ENCODE measurements around the gene COL18A1.

COL18A1 gene

GRCh38 chr21:45470773-45471524 is 66.0 kb downstream of the COL18A1 start:
- H3K4me1 ChIP-seq (ENCODE audit: control extremely low read depth in 1 of 4, control insufficient read depth in 4 of 4, insufficient read depth in 4 of 4, low read length in 3 of 4): no peaks in the 10 kb centered on the region
- no peaks in the 10 kb centered on the region for H3K36me3 ChIP-seq (ENCODE audit: control insufficient read depth in 4 of 4, insufficient read depth in 4 of 4, low read length in 3 of 4)
- ChIA-PET CTCF (interaction anchor here (1.0 kb wide), 1 partner anchor 10 kb away, joined by 3 read pairs; no protein-coding TSS in a partner anchor), POLR2A (no interaction called here)
- no peak overlapping the region for H3K4me3 ChIP-seq (ENCODE audit: control insufficient read depth in 1 of 7, extremely low read depth in 1 of 7, insufficient read depth in 4 of 7, low read depth in 2 of 7, low read length in 6 of 7)
- no peak for DNase-seq
- no peak overlapping the region for H3K27ac ChIP-seq (ENCODE audit: insufficient read depth in 1 of 2, low read depth in 1 of 2, low read length in 2 of 2, poor library complexity in 1 of 2, severe bottlenecking in 2 of 2)
- WGBS (ENCODE audit: insufficient coverage): 96% methylated on average over 25 of the region's 28 CpGs
- no peaks in the 10 kb centered on the region for H3K9me3 ChIP-seq (ENCODE audit: control extremely low read depth in 1 of 5, control insufficient read depth in 4 of 5, insufficient read depth in 2 of 5, low read depth in 1 of 5, low read length in 4 of 5)
- H3K27me3 ChIP-seq (replicated peaks in 2 of 5; ENCODE audit: control insufficient read depth in 4 of 5, insufficient read depth in 5 of 5, low read length in 4 of 5): no peaks in the 10 kb centered on the region

GRCh38 chr21:45471525-45472221 is 66.7 kb downstream of the COL18A1 start:
- CTCF ChIA-PET: interaction anchor here (0.6 to 1.0 kb wide), 2 partner anchors 9 to 348 kb away, joined by 3 read pairs; no protein-coding TSS in a partner anchor
- no peak overlapping the region for H3K27ac ChIP-seq (ENCODE audit: insufficient read depth in 1 of 2, low read depth in 1 of 2, low read length in 2 of 2, poor library complexity in 1 of 2, severe bottlenecking in 2 of 2)
- WGBS (ENCODE audit: insufficient coverage): 94% methylated on average over 23 of the region's 30 CpGs

GRCh38 chr21:45472445-45473365 is 67.7 kb downstream of the COL18A1 start:
- no peaks in the 10 kb centered on the region for H3K27me3 ChIP-seq (replicated peaks in 2 of 5; ENCODE audit: control insufficient read depth in 4 of 5, insufficient read depth in 5 of 5, low read length in 4 of 5)
- ChIA-PET POLR2A (interaction anchor here (0.7 kb wide), 1 partner anchor 166 kb away, joined by 5 read pairs; no protein-coding TSS in a partner anchor), CTCF (interaction anchor here (0.6 kb wide), 1 partner anchor 347 kb away, joined by 3 read pairs; no protein-coding TSS in a partner anchor)
- no peaks in the 10 kb centered on the region for H3K36me3 ChIP-seq (ENCODE audit: control insufficient read depth in 4 of 4, insufficient read depth in 4 of 4, low read length in 3 of 4)
- no peak for DNase-seq
- H3K27ac ChIP-seq (ENCODE audit: insufficient read depth in 1 of 2, low read depth in 1 of 2, low read length in 2 of 2, poor library complexity in 1 of 2, severe bottlenecking in 2 of 2): no peak overlapping the region
- WGBS (ENCODE audit: insufficient coverage): 94% methylated on average over 36 of the region's 42 CpGs
- H3K4me3 ChIP-seq (ENCODE audit: control insufficient read depth in 1 of 7, extremely low read depth in 1 of 7, insufficient read depth in 4 of 7, low read depth in 2 of 7, low read length in 6 of 7): no peak overlapping the region
- peaks cover 0 to 6% (median 2%) of the 10 kb centered on the region in 4 experiments for H3K4me1 ChIP-seq (ENCODE audit: control extremely low read depth in 1 of 4, control insufficient read depth in 4 of 4, insufficient read depth in 4 of 4, low read length in 3 of 4)
- no peaks in the 10 kb centered on the region for H3K9me3 ChIP-seq (ENCODE audit: control extremely low read depth in 1 of 5, control insufficient read depth in 4 of 5, insufficient read depth in 2 of 5, low read depth in 1 of 5, low read length in 4 of 5)

More at GRCh38 chr21:45471525-45472221, 66.7 kb downstream of the COL18A1 start:
- Histone ChIP-seq H3K4me1 (ENCODE audit: control extremely low read depth in 1 of 4, control insufficient read depth in 4 of 4, insufficient read depth in 4 of 4, low read length in 3 of 4) (no peaks in the 10 kb centered on the region), H3K9me3 (ENCODE audit: control extremely low read depth in 1 of 5, control insufficient read depth in 4 of 5, insufficient read depth in 2 of 5, low read depth in 1 of 5, low read length in 4 of 5) (no peaks in the 10 kb centered on the region), H3K4me3 (ENCODE audit: control insufficient read depth in 1 of 7, extremely low read depth in 1 of 7, insufficient read depth in 4 of 7, low read depth in 2 of 7, low read length in 6 of 7) (no peak overlapping the region), H3K27me3 (replicated peaks in 2 of 5; ENCODE audit: control insufficient read depth in 4 of 5, insufficient read depth in 5 of 5, low read length in 4 of 5) (no peaks in the 10 kb centered on the region), H3K36me3 (ENCODE audit: control insufficient read depth in 4 of 4, insufficient read depth in 4 of 4, low read length in 3 of 4) (no peaks in the 10 kb centered on the region)
- POLR2A ChIA-PET: interaction anchor here (0.7 kb wide), 1 partner anchor 165 kb away, joined by 5 read pairs; no protein-coding TSS in a partner anchor
- no peak for DNase-seq

DNA sequence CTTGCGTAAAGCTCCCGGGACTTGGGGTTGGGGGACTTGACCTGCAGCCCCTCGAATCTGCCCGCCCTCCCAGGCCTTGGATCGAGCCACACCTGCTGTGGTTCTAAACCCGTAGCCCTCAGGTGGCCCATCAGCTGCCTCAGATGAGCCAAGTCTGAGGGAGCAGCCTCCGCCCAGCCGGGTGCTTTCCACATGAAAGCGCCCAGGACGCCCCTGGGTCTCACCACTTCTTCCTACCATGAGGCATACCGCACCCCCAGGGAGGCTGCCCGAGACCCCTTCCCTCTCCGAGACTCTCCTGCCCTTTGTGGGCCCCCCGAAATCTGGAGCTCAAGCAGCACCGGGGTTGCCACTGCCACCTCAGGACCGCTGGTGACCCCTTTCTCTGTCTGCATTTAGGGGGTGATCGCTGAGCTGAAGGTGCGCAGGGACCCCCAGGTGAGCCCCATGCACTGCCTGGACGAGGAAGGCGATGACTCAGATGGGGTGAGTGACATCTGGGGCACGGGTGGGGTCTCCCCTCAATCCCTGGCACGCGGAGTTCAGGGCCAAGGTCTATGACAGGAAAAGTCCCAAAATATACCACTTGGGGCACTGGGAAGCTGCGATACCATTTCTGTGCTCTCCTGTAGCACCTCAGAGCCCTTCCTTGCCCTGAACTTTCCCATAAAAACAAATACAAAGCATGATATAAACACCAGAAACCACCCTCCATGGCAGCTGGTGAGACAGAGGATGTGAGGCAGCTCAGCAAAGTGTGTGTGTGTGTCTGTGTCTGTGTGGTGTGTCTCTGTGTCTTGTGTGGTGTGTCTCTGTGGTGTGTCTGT is 68.7 kb downstream of the COL18A1 start:
- H3K9me3 ChIP-seq (ENCODE audit: control extremely low read depth in 1 of 5, control insufficient read depth in 4 of 5, insufficient read depth in 2 of 5, low read depth in 1 of 5, low read length in 4 of 5): no peaks in the 10 kb centered on the region
- no peak overlapping the region for H3K4me3 ChIP-seq (ENCODE audit: control insufficient read depth in 1 of 7, extremely low read depth in 1 of 7, insufficient read depth in 4 of 7, low read depth in 2 of 7, low read length in 6 of 7)
- H3K36me3 ChIP-seq (ENCODE audit: control insufficient read depth in 4 of 4, insufficient read depth in 4 of 4, low read length in 3 of 4): no peaks in the 10 kb centered on the region
- ChIA-PET CTCF (interaction anchor here (0.8 kb wide), 1 partner anchor 333 kb away, joined by 3 read pairs; no protein-coding TSS in a partner anchor), POLR2A (no interaction called here)
- H3K27ac ChIP-seq (ENCODE audit: insufficient read depth in 1 of 2, low read depth in 1 of 2, low read length in 2 of 2, poor library complexity in 1 of 2, severe bottlenecking in 2 of 2): no peak overlapping the region
- DNase-seq: no peak
- H3K4me1 ChIP-seq (ENCODE audit: control extremely low read depth in 1 of 4, control insufficient read depth in 4 of 4, insufficient read depth in 4 of 4, low read length in 3 of 4): peaks cover 0 to 16% (median 11%) of the 10 kb centered on the region in 4 experiments
- 93% methylated on average over 18 of the region's 24 CpGs for WGBS (ENCODE audit: insufficient coverage)
- no peaks in the 10 kb centered on the region for H3K27me3 ChIP-seq (replicated peaks in 2 of 5; ENCODE audit: control insufficient read depth in 4 of 5, insufficient read depth in 5 of 5, low read length in 4 of 5)

DNA sequence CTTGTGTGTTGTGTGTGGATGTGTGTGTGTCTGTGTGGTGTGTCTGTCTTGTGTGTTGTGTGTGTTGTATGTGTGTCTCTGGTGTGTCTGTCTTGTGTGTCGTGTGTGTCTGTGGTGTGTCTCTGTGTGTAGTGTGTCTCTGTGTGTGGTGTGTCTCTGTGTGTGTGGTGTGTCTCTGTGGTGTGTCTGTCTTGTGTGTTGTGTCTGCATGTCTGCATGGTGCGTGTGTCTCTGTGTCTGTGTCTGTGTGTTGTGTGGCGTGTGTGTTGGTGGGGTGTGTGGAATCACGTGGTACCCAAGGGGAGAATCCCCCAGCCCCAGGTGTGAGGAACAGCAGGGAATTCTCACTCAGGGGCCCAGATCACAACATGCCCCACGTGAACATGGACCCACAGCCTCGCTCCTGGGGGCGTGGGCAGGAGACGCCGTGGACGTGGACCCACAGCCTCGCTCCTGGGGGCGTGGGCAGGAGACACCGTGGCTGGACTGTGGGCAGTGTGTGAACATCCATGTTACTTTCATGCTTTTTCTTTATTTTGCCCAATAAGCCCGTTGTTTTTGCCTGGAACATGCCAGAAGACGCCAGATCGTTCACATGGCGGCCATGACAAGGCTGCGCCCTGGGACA is 69.5 kb downstream of the COL18A1 start:
- Histone ChIP-seq H3K4me3 (ENCODE audit: control insufficient read depth in 1 of 7, extremely low read depth in 1 of 7, insufficient read depth in 4 of 7, low read depth in 2 of 7, low read length in 6 of 7) (no peak overlapping the region), H3K27ac (ENCODE audit: insufficient read depth in 1 of 2, low read depth in 1 of 2, low read length in 2 of 2, poor library complexity in 1 of 2, severe bottlenecking in 2 of 2) (no peak overlapping the region), H3K27me3 (replicated peaks in 2 of 5; ENCODE audit: control insufficient read depth in 4 of 5, insufficient read depth in 5 of 5, low read length in 4 of 5) (no peaks in the 10 kb centered on the region), H3K9me3 (ENCODE audit: control extremely low read depth in 1 of 5, control insufficient read depth in 4 of 5, insufficient read depth in 2 of 5, low read depth in 1 of 5, low read length in 4 of 5) (no peaks in the 10 kb centered on the region), H3K4me1 (ENCODE audit: control extremely low read depth in 1 of 4, control insufficient read depth in 4 of 4, insufficient read depth in 4 of 4, low read length in 3 of 4) (peaks cover 0 to 19% (median 17%) of the 10 kb centered on the region in 4 experiments), H3K36me3 (ENCODE audit: control insufficient read depth in 4 of 4, insufficient read depth in 4 of 4, low read length in 3 of 4) (no peaks in the 10 kb centered on the region)
- ChIA-PET POLR2A (no interaction called here), CTCF (no interaction called here)
- 96% methylated on average over 15 of the region's 18 CpGs for WGBS (ENCODE audit: insufficient coverage)
- no peak for DNase-seq

Measured in common myeloid progenitor, CD34-positive (primary cell).